Colonic mucosa (tissue), 4 donors: ENCODE results near the gene THY1. TPM values are rescaled to one million over a fixed set of nuclear protein-coding genes. Genes with fewer than 3 reads are reported as not detected.

ENCODE experiments used
- DNase-seq: peaks from one replicate; pipeline ENCODE4 v3.0.0-alpha.2; 2020
- H3K27ac ChIP-seq: fragments of 200-600 bp; one replicate; pipeline ENCODE4 v1.8.0; 2021
- H3K27me3 ChIP-seq: fragments of 200-600 bp; one replicate; pipeline ENCODE4 v1.8.0; 2021
- H3K36me3 ChIP-seq: fragments of 200-600 bp; one replicate; pipeline ENCODE4 v1.8.0; 2021
- H3K4me1 ChIP-seq: fragments of 200-600 bp; one replicate; pipeline ENCODE4 v1.8.0; 2021; ENCODE audit warnings: mild to moderate bottlenecking
- H3K4me3 ChIP-seq: fragments of 200-600 bp; one replicate; pipeline ENCODE4 v1.8.0; 2021
- H3K9ac ChIP-seq, 2 donors: one replicate each; pipeline ENCODE4 v1.7.0; 2013; ENCODE audit warnings: control low read depth in 2 of 2, low read depth in 2 of 2, low read length in 2 of 2
- H3K9me3 ChIP-seq: fragments of 200-600 bp; one replicate; pipeline ENCODE4 v1.8.0; 2021
- CTCF ChIP-seq: fragments of 200-600 bp; IDR thresholded peaks from one replicate; pipeline ENCODE4 v1.8.0; 2022; ENCODE audit warnings: antibody characterized with exemption, mild to moderate bottlenecking
- intact Hi-C: fragments of 100-400 bp; cut with DNase I; formaldehyde crosslinking; loops from one replicate; pipeline ENCODE4 v1.14.1; 2022
- total RNA-seq, 2 donors: library from RNA; stranded (reverse); fragmentation: NEBNext Ultra II Directional in 1 of 2; extraction: Animal tissue kit (Norgen Biotek cat#: 25700) in 1 of 2; gene quantifications; one replicate each; pipeline ENCODE4 v1.2.1, GENCODE V29; 2021
- donor health status: healthy.
- donor health status: DM: no; HTN: no; CAD: no.
- donor health status: DM: no; HTN: no; CAD: no.

Gene THY1
- total RNA-seq, 2 donors from 2014 or later: 6.6 to 6.9 TPM

- no peaks in the 10 kb centered on the region for H3K27me3 ChIP-seq
- no peaks in the 10 kb centered on the region for H3K9me3 ChIP-seq
- H3K9ac ChIP-seq: no peak overlapping the region
- DNase-seq: no peak
- no peaks in the 10 kb centered on the region for H3K36me3 ChIP-seq
- intact Hi-C loops: no loop called here
- TF ChIP-seq CTCF: no peak
- no peak overlapping the region for H3K4me3 ChIP-seq
- H3K4me1 ChIP-seq: no peaks in the 10 kb centered on the region
- H3K27ac ChIP-seq: no peak overlapping the region
Observed at GRCh38 chr11:119380160-119380826, 42.7 kb downstream of the THY1 start.

GRCh38 chr11:119378851-119379465, 44.0 kb downstream of the THY1 start:
- DNase-seq: no peak
- intact Hi-C loops: no loop called here
- no peak overlapping the region for H3K9ac ChIP-seq
- H3K4me1 ChIP-seq: no peaks in the 10 kb centered on the region
- H3K27ac ChIP-seq: no peak overlapping the region
- H3K9me3 ChIP-seq: no peaks in the 10 kb centered on the region
- H3K27me3 ChIP-seq: no peaks in the 10 kb centered on the region
- TF ChIP-seq CTCF: no peak
- H3K4me3 ChIP-seq: no peak overlapping the region
- H3K36me3 ChIP-seq: no peaks in the 10 kb centered on the region

GRCh38 chr11:119377961-119378667, 44.9 kb downstream of the THY1 start:
- H3K4me1 ChIP-seq: no peaks in the 10 kb centered on the region
- no peak for TF ChIP-seq CTCF
- H3K27ac ChIP-seq: no peak overlapping the region
- no peaks in the 10 kb centered on the region for H3K27me3 ChIP-seq
- intact Hi-C loops: no loop called here
- no peaks in the 10 kb centered on the region for H3K36me3 ChIP-seq
- no peaks in the 10 kb centered on the region for H3K9me3 ChIP-seq
- H3K4me3 ChIP-seq: no peak overlapping the region
- no peak overlapping the region for H3K9ac ChIP-seq
- DNase-seq: no peak

- H3K9ac ChIP-seq: no peak overlapping the region
- intact Hi-C loops: no loop called here
- H3K9me3 ChIP-seq: no peaks in the 10 kb centered on the region
- H3K36me3 ChIP-seq: no peaks in the 10 kb centered on the region
- H3K4me1 ChIP-seq: no peaks in the 10 kb centered on the region
- no peak overlapping the region for H3K27ac ChIP-seq
- no peak overlapping the region for H3K4me3 ChIP-seq
- DNase-seq: no peak
- H3K27me3 ChIP-seq: no peaks in the 10 kb centered on the region
- TF ChIP-seq CTCF: no peak
Observed at GRCh38 chr11:119377112-119377901, 45.7 kb downstream of the THY1 start.

- Histone ChIP-seq H3K27me3 (no peaks in the 10 kb centered on the region), H3K36me3 (no peaks in the 10 kb centered on the region), H3K4me3 (no peak overlapping the region), H3K9ac (peak overlapping the region; percentile 41 to 61), H3K4me1 (no peaks in the 10 kb centered on the region), H3K27ac (no peak overlapping the region), H3K9me3 (no peaks in the 10 kb centered on the region)
- intact Hi-C loops: no loop called here
- no peak for DNase-seq
- no peak for TF ChIP-seq CTCF
Observed at GRCh38 chr11:119376197-119376847, 46.6 kb downstream of the THY1 start.
